Measurements from ENCODE around the gene WDR49.

WDR49 gene

GRCh38 chr3:167675848-167676247 lies 22.1 kb upstream of the WDR49 start:
- ChIA-PET CTCF (interaction anchor here (3.1 kb wide), 1 partner anchor 8 kb away, joined by 14 read pairs; no protein-coding TSS in a partner anchor), POLR2A (no interaction called here)
- DNase-seq: peak; percentile 12 to 58 (median 52)
- Histone ChIP-seq H3K4me3 (ENCODE audit: control insufficient read depth in 1 of 7, extremely low read depth in 1 of 7, insufficient read depth in 4 of 7, low read depth in 2 of 7, low read length in 6 of 7) (no peak overlapping the region), H3K27me3 (replicated peaks in 2 of 5; ENCODE audit: control insufficient read depth in 4 of 5, insufficient read depth in 5 of 5, low read length in 4 of 5) (no peaks in the 10 kb centered on the region), H3K9me3 (ENCODE audit: control extremely low read depth in 1 of 5, control insufficient read depth in 4 of 5, insufficient read depth in 2 of 5, low read depth in 1 of 5, low read length in 4 of 5) (peaks cover 11 to 36% (median 14%) of the 10 kb centered on the region in 5 experiments), H3K27ac (ENCODE audit: insufficient read depth in 1 of 2, low read depth in 1 of 2, low read length in 2 of 2, poor library complexity in 1 of 2, severe bottlenecking in 2 of 2) (no peak overlapping the region), H3K36me3 (ENCODE audit: control insufficient read depth in 4 of 4, insufficient read depth in 4 of 4, low read length in 3 of 4) (peaks cover 29 to 64% (median 36%) of the 10 kb centered on the region in 4 experiments), H3K4me1 (ENCODE audit: control extremely low read depth in 1 of 4, control insufficient read depth in 4 of 4, insufficient read depth in 4 of 4, low read length in 3 of 4) (no peaks in the 10 kb centered on the region)
- 100% methylated on average over 1 of the region's 1 CpG for WGBS (ENCODE audit: insufficient coverage)

DNA sequence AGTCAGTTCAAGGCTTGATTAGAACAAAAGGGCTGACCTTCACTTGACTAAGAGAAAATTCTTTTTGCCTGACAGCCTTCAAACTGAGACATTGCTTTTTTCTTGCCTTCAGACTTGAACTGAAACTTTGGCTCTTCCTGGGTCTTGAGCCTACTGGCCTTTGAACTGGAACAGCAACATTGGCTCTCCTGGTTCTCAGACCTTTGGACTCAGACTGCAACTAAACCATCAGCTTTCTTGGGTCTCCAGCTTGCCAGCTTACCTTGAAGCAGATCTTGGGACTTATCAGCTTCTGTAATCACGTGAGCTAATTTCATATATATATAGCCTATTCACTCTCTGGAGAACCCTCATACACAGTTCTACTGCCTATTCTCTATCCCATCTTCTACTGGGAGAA lies 19.5 kb upstream of the WDR49 start:
- ChIA-PET POLR2A (no interaction called here), CTCF (interaction anchor here (3.1 kb wide), 1 partner anchor 11 kb away, joined by 14 read pairs; no protein-coding TSS in a partner anchor)
- H3K27ac ChIP-seq (ENCODE audit: insufficient read depth in 1 of 2, low read depth in 1 of 2, low read length in 2 of 2, poor library complexity in 1 of 2, severe bottlenecking in 2 of 2): no peak overlapping the region
- WGBS (ENCODE audit: insufficient coverage): no CpG with 5 or more reads among the region's 1 CpG
- peaks cover 28 to 51% (median 30%) of the 10 kb centered on the region in 4 experiments for H3K36me3 ChIP-seq (ENCODE audit: control insufficient read depth in 4 of 4, insufficient read depth in 4 of 4, low read length in 3 of 4)
- H3K9me3 ChIP-seq (ENCODE audit: control extremely low read depth in 1 of 5, control insufficient read depth in 4 of 5, insufficient read depth in 2 of 5, low read depth in 1 of 5, low read length in 4 of 5): peaks cover 11 to 36% (median 14%) of the 10 kb centered on the region in 5 experiments
- H3K4me3 ChIP-seq (ENCODE audit: control insufficient read depth in 1 of 7, extremely low read depth in 1 of 7, insufficient read depth in 4 of 7, low read depth in 2 of 7, low read length in 6 of 7): no peak overlapping the region
- DNase-seq: no peak
- no peaks in the 10 kb centered on the region for H3K4me1 ChIP-seq (ENCODE audit: control extremely low read depth in 1 of 4, control insufficient read depth in 4 of 4, insufficient read depth in 4 of 4, low read length in 3 of 4)
- no peaks in the 10 kb centered on the region for H3K27me3 ChIP-seq (replicated peaks in 2 of 5; ENCODE audit: control insufficient read depth in 4 of 5, insufficient read depth in 5 of 5, low read length in 4 of 5)

DNA sequence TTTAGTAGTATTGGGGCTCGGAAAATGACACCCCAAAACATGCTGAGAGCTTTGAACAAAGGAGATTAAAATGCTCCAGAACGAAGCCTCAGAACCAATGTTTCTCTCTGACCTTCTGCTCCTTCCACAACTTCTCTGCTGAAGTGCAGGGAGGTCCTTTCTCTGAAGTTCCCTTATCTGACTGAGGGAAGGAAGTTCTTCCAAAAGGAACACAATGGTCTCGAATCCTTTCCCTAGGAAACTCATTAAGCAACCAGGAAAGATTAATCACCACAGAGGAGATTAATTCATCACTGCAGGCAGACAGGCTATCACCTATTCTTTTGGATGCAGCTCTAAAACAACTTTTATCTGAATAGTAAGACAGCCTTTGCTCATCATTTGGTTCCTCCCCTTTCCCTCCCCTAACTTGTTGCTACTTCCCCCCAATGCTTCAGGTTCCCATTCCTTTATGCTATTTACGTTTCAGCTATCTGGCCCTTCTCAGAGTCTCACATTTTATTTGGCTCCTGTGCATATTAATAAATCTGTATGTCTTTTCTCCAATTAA lies 18.2 kb upstream of the WDR49 start:
- no peaks in the 10 kb centered on the region for H3K4me1 ChIP-seq (ENCODE audit: control extremely low read depth in 1 of 4, control insufficient read depth in 4 of 4, insufficient read depth in 4 of 4, low read length in 3 of 4)
- ChIA-PET POLR2A (no interaction called here), CTCF (interaction anchor here (0.9 kb wide), 1 partner anchor 11 kb away, joined by 3 read pairs; no protein-coding TSS in a partner anchor)
- peaks cover 25 to 45% (median 29%) of the 10 kb centered on the region in 4 experiments for H3K36me3 ChIP-seq (ENCODE audit: control insufficient read depth in 4 of 4, insufficient read depth in 4 of 4, low read length in 3 of 4)
- WGBS (ENCODE audit: insufficient coverage): 100% methylated on average over 3 of the region's 4 CpGs
- no peaks in the 10 kb centered on the region for H3K27me3 ChIP-seq (replicated peaks in 2 of 5; ENCODE audit: control insufficient read depth in 4 of 5, insufficient read depth in 5 of 5, low read length in 4 of 5)
- peaks cover 11 to 36% (median 11%) of the 10 kb centered on the region in 5 experiments for H3K9me3 ChIP-seq (ENCODE audit: control extremely low read depth in 1 of 5, control insufficient read depth in 4 of 5, insufficient read depth in 2 of 5, low read depth in 1 of 5, low read length in 4 of 5)
- DNase-seq: no peak
- H3K27ac ChIP-seq (ENCODE audit: insufficient read depth in 1 of 2, low read depth in 1 of 2, low read length in 2 of 2, poor library complexity in 1 of 2, severe bottlenecking in 2 of 2): no peak overlapping the region
- H3K4me3 ChIP-seq (ENCODE audit: control insufficient read depth in 1 of 7, extremely low read depth in 1 of 7, insufficient read depth in 4 of 7, low read depth in 2 of 7, low read length in 6 of 7): no peak overlapping the region

- POLR2A ChIA-PET: no interaction called here
- peaks cover 10 to 22% (median 14%) of the 10 kb centered on the region in 4 experiments for H3K36me3 ChIP-seq (ENCODE audit: control insufficient read depth in 4 of 4, insufficient read depth in 4 of 4, low read length in 3 of 4)
Observed at GRCh38 chr3:167669699-167670098, 16.0 kb upstream of the WDR49 start.

GRCh38 chr3:167668651-167669050 lies 14.9 kb upstream of the WDR49 start:
- no peak for DNase-seq
- H3K36me3 ChIP-seq (ENCODE audit: control insufficient read depth in 4 of 4, insufficient read depth in 4 of 4, low read length in 3 of 4): peaks cover 3 to 12% (median 7%) of the 10 kb centered on the region in 4 experiments
- CTCF ChIA-PET: interaction anchor here (0.6 to 1.7 kb wide), 2 partner anchors 13 to 16 kb away, joined by 3 to 4 read pairs; no protein-coding TSS in a partner anchor
- 93% methylated on average over 1 of the region's 1 CpG for WGBS (ENCODE audit: insufficient coverage)
- H3K9me3 ChIP-seq (ENCODE audit: control extremely low read depth in 1 of 5, control insufficient read depth in 4 of 5, insufficient read depth in 2 of 5, low read depth in 1 of 5, low read length in 4 of 5): peaks cover 0 to 7% (median 5%) of the 10 kb centered on the region in 5 experiments
- H3K4me3 ChIP-seq (ENCODE audit: control insufficient read depth in 1 of 7, extremely low read depth in 1 of 7, insufficient read depth in 4 of 7, low read depth in 2 of 7, low read length in 6 of 7): no peak overlapping the region
- POLR2A ChIA-PET: no interaction called here
- H3K4me1 ChIP-seq (ENCODE audit: control extremely low read depth in 1 of 4, control insufficient read depth in 4 of 4, insufficient read depth in 4 of 4, low read length in 3 of 4): no peaks in the 10 kb centered on the region
- no peaks in the 10 kb centered on the region for H3K27me3 ChIP-seq (replicated peaks in 2 of 5; ENCODE audit: control insufficient read depth in 4 of 5, insufficient read depth in 5 of 5, low read length in 4 of 5)
- H3K27ac ChIP-seq (ENCODE audit: insufficient read depth in 1 of 2, low read depth in 1 of 2, low read length in 2 of 2, poor library complexity in 1 of 2, severe bottlenecking in 2 of 2): no peak overlapping the region

More at GRCh38 chr3:167669699-167670098, 16.0 kb upstream of the WDR49 start:
- no peak overlapping the region for H3K27ac ChIP-seq (ENCODE audit: insufficient read depth in 1 of 2, low read depth in 1 of 2, low read length in 2 of 2, poor library complexity in 1 of 2, severe bottlenecking in 2 of 2)
- H3K4me3 ChIP-seq (ENCODE audit: control insufficient read depth in 1 of 7, extremely low read depth in 1 of 7, insufficient read depth in 4 of 7, low read depth in 2 of 7, low read length in 6 of 7): no peak overlapping the region
- peaks cover 0 to 14% (median 5%) of the 10 kb centered on the region in 5 experiments for H3K9me3 ChIP-seq (ENCODE audit: control extremely low read depth in 1 of 5, control insufficient read depth in 4 of 5, insufficient read depth in 2 of 5, low read depth in 1 of 5, low read length in 4 of 5)
- no peaks in the 10 kb centered on the region for H3K4me1 ChIP-seq (ENCODE audit: control extremely low read depth in 1 of 4, control insufficient read depth in 4 of 4, insufficient read depth in 4 of 4, low read length in 3 of 4)
- CTCF ChIA-PET: interaction anchor here (1.7 kb wide), 1 partner anchor 15 kb away, joined by 4 read pairs; no protein-coding TSS in a partner anchor
- 100% methylated on average over 1 of the region's 1 CpG for WGBS (ENCODE audit: insufficient coverage)
- no peaks in the 10 kb centered on the region for H3K27me3 ChIP-seq (replicated peaks in 2 of 5; ENCODE audit: control insufficient read depth in 4 of 5, insufficient read depth in 5 of 5, low read length in 4 of 5)
- no peak for DNase-seq

DNA sequence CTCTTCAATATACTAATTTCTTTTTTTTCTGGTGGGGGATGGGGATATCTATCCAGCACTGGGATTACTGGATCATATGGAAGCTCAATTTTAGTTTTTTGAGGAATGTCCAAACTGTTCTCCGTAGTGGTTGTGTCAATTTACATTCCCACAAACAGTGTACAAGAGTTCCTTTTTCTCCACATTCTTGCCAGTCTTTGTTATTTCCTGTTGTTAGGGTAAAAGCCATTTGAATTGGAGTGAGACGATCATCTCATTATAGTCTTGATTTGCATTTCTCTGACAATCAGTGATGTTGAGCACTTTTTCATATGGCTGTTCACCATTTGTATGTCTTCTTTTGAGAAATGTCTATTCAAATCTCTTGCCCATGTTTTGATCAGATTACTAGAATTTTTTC lies 12.8 kb upstream of the WDR49 start:
- 100% methylated on average over 1 of the region's 2 CpGs for WGBS (ENCODE audit: insufficient coverage)
- ChIA-PET CTCF (no interaction called here), POLR2A (no interaction called here)
- Histone ChIP-seq H3K9me3 (ENCODE audit: control extremely low read depth in 1 of 5, control insufficient read depth in 4 of 5, insufficient read depth in 2 of 5, low read depth in 1 of 5, low read length in 4 of 5) (no peaks in the 10 kb centered on the region), H3K36me3 (ENCODE audit: control insufficient read depth in 4 of 4, insufficient read depth in 4 of 4, low read length in 3 of 4) (no peaks in the 10 kb centered on the region), H3K27ac (ENCODE audit: insufficient read depth in 1 of 2, low read depth in 1 of 2, low read length in 2 of 2, poor library complexity in 1 of 2, severe bottlenecking in 2 of 2) (no peak overlapping the region), H3K27me3 (replicated peaks in 2 of 5; ENCODE audit: control insufficient read depth in 4 of 5, insufficient read depth in 5 of 5, low read length in 4 of 5) (no peaks in the 10 kb centered on the region), H3K4me1 (ENCODE audit: control extremely low read depth in 1 of 4, control insufficient read depth in 4 of 4, insufficient read depth in 4 of 4, low read length in 3 of 4) (no peaks in the 10 kb centered on the region), H3K4me3 (ENCODE audit: control insufficient read depth in 1 of 7, extremely low read depth in 1 of 7, insufficient read depth in 4 of 7, low read depth in 2 of 7, low read length in 6 of 7) (no peak overlapping the region)
- no peak for DNase-seq

DNA sequence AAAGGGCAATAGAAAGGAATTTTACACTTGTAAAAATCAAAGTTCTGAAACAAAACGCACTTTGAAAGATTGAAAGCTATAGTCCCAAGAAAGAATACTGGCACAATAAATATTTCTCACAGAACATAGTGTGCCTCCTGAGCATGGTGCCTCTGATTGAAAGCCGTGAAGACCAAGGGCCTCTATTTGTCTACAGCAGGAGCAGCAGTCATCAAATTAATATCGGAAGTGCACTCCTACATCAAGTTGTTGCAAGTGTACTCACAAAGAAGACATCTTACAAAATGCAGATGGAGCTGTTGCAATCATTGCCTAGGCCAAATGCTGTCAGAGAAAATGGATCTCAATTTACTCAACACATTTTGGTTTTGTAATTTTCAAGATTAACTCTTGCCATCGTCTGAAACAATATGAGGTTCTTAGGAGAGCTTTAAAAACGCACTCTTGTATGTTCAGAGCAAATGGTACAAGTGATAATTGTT lies 9.2 kb upstream of the WDR49 start:
- Histone ChIP-seq H3K36me3 (ENCODE audit: control insufficient read depth in 4 of 4, insufficient read depth in 4 of 4, low read length in 3 of 4) (no peaks in the 10 kb centered on the region), H3K27me3 (replicated peaks in 2 of 5; ENCODE audit: control insufficient read depth in 4 of 5, insufficient read depth in 5 of 5, low read length in 4 of 5) (no peaks in the 10 kb centered on the region), H3K4me3 (ENCODE audit: control insufficient read depth in 1 of 7, extremely low read depth in 1 of 7, insufficient read depth in 4 of 7, low read depth in 2 of 7, low read length in 6 of 7) (no peak overlapping the region), H3K4me1 (ENCODE audit: control extremely low read depth in 1 of 4, control insufficient read depth in 4 of 4, insufficient read depth in 4 of 4, low read length in 3 of 4) (peaks cover 0 to under 1% (median 0%) of the 10 kb centered on the region in 4 experiments), H3K27ac (ENCODE audit: insufficient read depth in 1 of 2, low read depth in 1 of 2, low read length in 2 of 2, poor library complexity in 1 of 2, severe bottlenecking in 2 of 2) (no peak overlapping the region), H3K9me3 (ENCODE audit: control extremely low read depth in 1 of 5, control insufficient read depth in 4 of 5, insufficient read depth in 2 of 5, low read depth in 1 of 5, low read length in 4 of 5) (no peaks in the 10 kb centered on the region)
- ChIA-PET POLR2A (no interaction called here), CTCF (interaction anchor here (1.2 kb wide), 1 partner anchor 283 kb away, joined by 3 read pairs; the partner anchor contains the start of gene ZBBX)
- 98% methylated on average over 4 of the region's 5 CpGs for WGBS (ENCODE audit: insufficient coverage)
- no peak for DNase-seq
